Parathyroid adenoma (tissue), 2 donors: ENCODE data around the gene PRRT4.
A peak's percentile ranks its signal among the peaks of the same experiment; 100 is the strongest.

Source experiments
- H2AFZ ChIP-seq: fragments of 300-600 bp; sonication (generic); one replicate; pipeline ENCODE4 v1.7.0; 2017; ENCODE audit warnings: antibody characterized with exemption, mild to moderate bottlenecking
- H3K27ac ChIP-seq: fragments of 300-600 bp; sonication (generic); one replicate; pipeline ENCODE4 v1.7.0; 2017
- H3K27me3 ChIP-seq: fragments of 300-600 bp; sonication (generic); one replicate; pipeline ENCODE4 v1.7.0; 2017; ENCODE audit warnings: low read length; ENCODE audit not compliant: control insufficient read depth, insufficient read depth
- H3K36me3 ChIP-seq: fragments of 300-600 bp; sonication (generic); one replicate; pipeline ENCODE4 v1.7.0; 2017; ENCODE audit warnings: low read length; ENCODE audit not compliant: control insufficient read depth, insufficient read depth
- H3K4me1 ChIP-seq: fragments of 300-600 bp; sonication (generic); one replicate; pipeline ENCODE4 v1.7.0; 2017; ENCODE audit warnings: control low read depth
- H3K4me2 ChIP-seq: fragments of 300-600 bp; sonication (generic); one replicate; pipeline ENCODE4 v1.7.0; 2017; ENCODE audit warnings: low read length
- H3K4me3 ChIP-seq: fragments of 300-600 bp; sonication (generic); one replicate; pipeline ENCODE4 v1.7.0; 2017; ENCODE audit warnings: low read depth, low read length
- H3K79me2 ChIP-seq: fragments of 300-600 bp; sonication (generic); one replicate; pipeline ENCODE4 v1.7.0; 2017; ENCODE audit warnings: control low read depth
- H3K9ac ChIP-seq: fragments of 300-600 bp; sonication (generic); one replicate; pipeline ENCODE4 v1.7.0; 2017; ENCODE audit warnings: mild to moderate bottlenecking
- H3K9me3 ChIP-seq: fragments of 300-600 bp; sonication (generic); one replicate; pipeline ENCODE4 v1.7.0; 2017; ENCODE audit warnings: low read length; ENCODE audit not compliant: control insufficient read depth
- CTCF ChIP-seq: fragments of 300-600 bp; sonication (generic); IDR thresholded peaks from one replicate; pipeline ENCODE4 v1.7.0; 2017; ENCODE audit warnings: antibody characterized with exemption, mild to moderate bottlenecking
- donor health status: primary hyperparathyroidism.

The PRRT4 gene

GRCh38 chr7:128383776-128384175, 22.3 kb upstream of the PRRT4 start:
- no peaks in the 10 kb centered on the region for H3K9me3 ChIP-seq
- no peaks in the 10 kb centered on the region for H3K36me3 ChIP-seq
- TF ChIP-seq CTCF, result no peak

GRCh38 chr7:128381161-128381821, 19.8 kb upstream of the PRRT4 start:
- Histone ChIP-seq H3K27ac (no peak overlapping the region), H3K9me3 (no peaks in the 10 kb centered on the region), H2AFZ (no peak overlapping the region), H3K36me3 (no peaks in the 10 kb centered on the region), H3K79me2 (no peaks in the 10 kb centered on the region), H3K27me3 (no peaks in the 10 kb centered on the region), H3K4me2 (no peak overlapping the region), H3K4me1 (no peaks in the 10 kb centered on the region), H3K9ac (no peak overlapping the region), H3K4me3 (no peak overlapping the region)
- TF ChIP-seq CTCF, result peak; percentile 15

More at GRCh38 chr7:128383776-128384175, 22.3 kb upstream of the PRRT4 start:
- H3K9ac ChIP-seq, result no peak overlapping the region
- no peaks in the 10 kb centered on the region for H3K79me2 ChIP-seq
- no peak overlapping the region for H3K4me2 ChIP-seq
- H3K4me1 ChIP-seq, result no peaks in the 10 kb centered on the region
- no peak overlapping the region for H3K27ac ChIP-seq
- H3K27me3 ChIP-seq, result no peaks in the 10 kb centered on the region
- no peak overlapping the region for H2AFZ ChIP-seq
- H3K4me3 ChIP-seq, result no peak overlapping the region

GRCh38 chr7:128380483-128381106, 19.1 kb upstream of the PRRT4 start:
- Histone ChIP-seq H2AFZ (no peak overlapping the region), H3K9ac (no peak overlapping the region), H3K4me3 (no peak overlapping the region), H3K4me2 (no peak overlapping the region), H3K27me3 (no peaks in the 10 kb centered on the region), H3K79me2 (no peaks in the 10 kb centered on the region), H3K36me3 (no peaks in the 10 kb centered on the region), H3K9me3 (no peaks in the 10 kb centered on the region), H3K4me1 (no peaks in the 10 kb centered on the region), H3K27ac (no peak overlapping the region)
- no peak for TF ChIP-seq CTCF

GRCh38 chr7:128379900-128380479, 18.5 kb upstream of the PRRT4 start:
- H3K36me3 ChIP-seq, result no peaks in the 10 kb centered on the region
- no peak overlapping the region for H3K27ac ChIP-seq
- no peaks in the 10 kb centered on the region for H3K4me1 ChIP-seq
- no peaks in the 10 kb centered on the region for H3K9me3 ChIP-seq
- H3K9ac ChIP-seq, result no peak overlapping the region
- TF ChIP-seq CTCF, result no peak
- no peaks in the 10 kb centered on the region for H3K27me3 ChIP-seq
- H3K4me2 ChIP-seq, result no peak overlapping the region
- no peak overlapping the region for H2AFZ ChIP-seq
- no peaks in the 10 kb centered on the region for H3K79me2 ChIP-seq
- no peak overlapping the region for H3K4me3 ChIP-seq
